HEK293 (cell line): ENCODE data around the gene SH3GLB2.

Experiments
- CTCF ChIA-PET: fragments of 350-600 bp; formaldehyde crosslinking; extraction: SDS; loops from one replicate; lab custom pipeline; 2021; ENCODE audit warnings: antibody characterized with exemption; lab: Yijun Ruan, JAX
- POLR2A ChIA-PET: fragments of 300-600 bp; formaldehyde crosslinking; extraction: SDS; loops from one replicate; lab custom pipeline; 2020; ENCODE audit warnings: antibody characterized with exemption, inconsistent platforms; lab: Yijun Ruan, JAX
- H3K27ac ChIP-seq: fragments of 200-500 bp; sonication (Bioruptor generic); 2 replicates; pipeline ENCODE4 v1.5.1; 2014; ENCODE audit warnings: low read depth, low read length, control low read depth, inconsistent platforms; ENCODE audit errors: extremely low read depth
- H3K36me3 ChIP-seq, 2 experiments: fragments of 200-500 bp in 1 of 2; sonication (Bioruptor generic) in 1 of 2; 1 replicate in 1 of 2; 2 replicates in 1 of 2; pipeline ENCODE4 v1.5.1; 2014 to 2017; ENCODE audit warnings: inconsistent platforms in 2 of 2, low read length in 2 of 2; ENCODE audit not compliant: control insufficient read depth in 2 of 2, insufficient read depth in 1 of 2
- H3K4me1 ChIP-seq: fragments of 200-500 bp; sonication (Bioruptor generic); 2 replicates; pipeline ENCODE4 v1.5.1; 2014; ENCODE audit warnings: mild to moderate bottlenecking, low read length, inconsistent platforms; ENCODE audit not compliant: control insufficient read depth, insufficient read depth
- H3K4me3 ChIP-seq: 2 replicates; pipeline ENCODE4 v1.5.1; 2011; ENCODE audit warnings: low read depth, mild to moderate bottlenecking, control low read depth, low read length, moderate library complexity
- H3K9me3 ChIP-seq: fragments of 200-500 bp; sonication (Bioruptor generic); 2 replicates; pipeline ENCODE4 v1.5.1; 2014; ENCODE audit warnings: low read depth, low read length, inconsistent platforms; ENCODE audit not compliant: control insufficient read depth, insufficient read depth
- HIC1 ChIP-seq: fragments of 450-650 bp; formaldehyde crosslinking; IDR thresholded peaks from 2 replicates; pipeline ENCODE4 v1.5.1; 2016; ENCODE audit warnings: missing biosample characterization, missing genetic modification characterization
- KLF1 ChIP-seq: fragments of 450-650 bp; formaldehyde crosslinking; IDR thresholded peaks from 2 replicates; pipeline ENCODE4 v1.5.1; 2016; ENCODE audit warnings: missing biosample characterization, missing genetic modification characterization
- PRDM10 ChIP-seq: fragments of 450-650 bp; formaldehyde crosslinking; IDR thresholded peaks from 2 replicates; pipeline ENCODE4 v1.5.1; 2016; ENCODE audit warnings: missing biosample characterization, missing genetic modification characterization
- REPIN1 ChIP-seq: fragments of 450-650 bp; formaldehyde crosslinking; IDR thresholded peaks from 2 replicates; pipeline ENCODE4 v1.5.1; 2017; ENCODE audit warnings: missing biosample characterization, missing genetic modification characterization, low read depth
- ZFP41 ChIP-seq: fragments of 450-650 bp; formaldehyde crosslinking; IDR thresholded peaks from 2 replicates; pipeline ENCODE4 v1.5.1; 2016; ENCODE audit warnings: missing biosample characterization, missing genetic modification characterization, borderline replicate concordance
- ZFP69B ChIP-seq: fragments of 450-650 bp; formaldehyde crosslinking; IDR thresholded peaks from 2 replicates; pipeline ENCODE4 v1.5.1; 2016; ENCODE audit warnings: missing biosample characterization, missing genetic modification characterization
- ZIC2 ChIP-seq: fragments of 450-650 bp; formaldehyde crosslinking; IDR thresholded peaks from 2 replicates; pipeline ENCODE4 v1.5.1; 2016; ENCODE audit warnings: missing biosample characterization, missing genetic modification characterization
- ZNF16 ChIP-seq: fragments of 450-650 bp; formaldehyde crosslinking; IDR thresholded peaks from 2 replicates; pipeline ENCODE4 v1.5.1; 2016; ENCODE audit warnings: low read depth, missing biosample characterization, missing genetic modification characterization
- ZNF404 ChIP-seq: fragments of 450-650 bp; formaldehyde crosslinking; IDR thresholded peaks from 2 replicates; pipeline ENCODE4 v1.5.1; 2017; ENCODE audit warnings: missing biosample characterization, missing genetic modification characterization
- ZNF558 ChIP-seq: fragments of 450-650 bp; formaldehyde crosslinking; IDR thresholded peaks from 2 replicates; pipeline ENCODE4 v1.5.1; 2016; ENCODE audit warnings: missing biosample characterization, missing genetic modification characterization
- ZNF660 ChIP-seq: fragments of 450-650 bp; IDR thresholded peaks from 2 replicates; pipeline ENCODE4 v1.5.1; 2018; ENCODE audit warnings: missing biosample characterization, mild to moderate bottlenecking, missing genetic modification characterization
- ZNF670 ChIP-seq: fragments of 450-650 bp; formaldehyde crosslinking; IDR thresholded peaks from 2 replicates; pipeline ENCODE4 v1.5.1; 2016; ENCODE audit warnings: missing biosample characterization, missing genetic modification characterization, low read depth
- ZNF843 ChIP-seq: fragments of 450-650 bp; formaldehyde crosslinking; IDR thresholded peaks from 2 replicates; pipeline ENCODE4 v1.5.1; 2016; ENCODE audit warnings: missing biosample characterization, missing genetic modification characterization
- ZSCAN30 ChIP-seq: fragments of 450-650 bp; IDR thresholded peaks from 2 replicates; pipeline ENCODE4 v1.5.1; 2018; ENCODE audit warnings: missing biosample characterization, mild to moderate bottlenecking, missing genetic modification characterization, moderate library complexity
- TF ChIP-seq, protein P1 (sequence below): fragments of 450-650 bp; formaldehyde crosslinking; IDR thresholded peaks from 2 replicates; pipeline ENCODE4 v1.5.1; 2016; ENCODE audit warnings: missing biosample characterization, missing genetic modification characterization
- TF ChIP-seq, protein P2 (sequence below): fragments of 450-650 bp; formaldehyde crosslinking; IDR thresholded peaks from 2 replicates; pipeline ENCODE4 v1.5.1; 2017; ENCODE audit warnings: missing biosample characterization, missing genetic modification characterization
- TF ChIP-seq, protein P3 (sequence below): fragments of 450-650 bp; formaldehyde crosslinking; IDR thresholded peaks from 2 replicates; pipeline ENCODE4 v1.5.1; 2016; ENCODE audit warnings: missing biosample characterization, missing genetic modification characterization

SH3GLB2 gene

DNA sequence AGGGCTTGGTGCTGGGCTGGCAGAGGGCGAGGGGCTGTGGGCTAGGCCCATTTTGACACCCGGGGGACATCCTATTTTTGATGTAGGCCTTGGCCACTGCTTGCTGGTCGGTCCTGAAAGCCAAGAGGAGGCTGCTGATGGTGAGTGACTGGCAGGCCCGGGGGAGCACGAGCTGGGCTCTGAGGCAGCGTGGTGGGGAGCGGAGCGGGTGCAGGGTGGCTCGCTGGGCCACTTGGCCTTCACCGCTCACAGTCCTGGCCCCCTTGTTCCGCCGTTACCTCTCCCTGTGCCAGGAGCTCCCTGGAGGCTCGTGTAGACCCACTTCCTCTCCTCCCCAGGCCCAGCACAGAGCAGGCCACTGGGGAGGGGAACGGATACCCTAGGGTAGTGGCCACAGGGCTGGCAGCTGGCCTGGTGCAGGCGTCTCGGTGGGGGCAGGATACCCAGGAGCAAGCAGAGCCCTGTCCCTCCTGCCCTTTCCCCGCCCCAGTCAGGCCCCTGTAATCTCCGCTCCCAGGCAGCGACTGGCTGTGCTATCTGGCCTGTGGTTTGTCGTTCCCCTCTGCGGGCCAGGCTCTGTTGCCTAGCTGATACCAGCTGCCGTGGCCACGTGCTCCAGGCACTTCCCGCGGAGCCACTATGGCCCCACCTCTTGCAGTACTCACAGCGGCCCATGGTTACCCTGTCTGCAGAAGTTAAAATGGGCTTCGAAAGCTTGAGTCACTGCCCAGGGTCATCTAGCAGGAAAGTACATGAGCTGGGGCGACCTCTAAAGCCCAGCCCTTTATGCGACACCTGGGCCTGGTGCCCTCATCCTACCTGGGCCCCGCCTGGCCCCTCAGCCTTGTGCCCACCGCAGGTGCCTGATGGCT, 41.1 kb upstream of the SH3GLB2 start:
- H3K36me3 ChIP-seq, result peaks cover 4 to 45% of the 10 kb centered on the region in 2 experiments; a peak in 2 of 3 replicates
- H3K9me3 ChIP-seq, result no peaks in the 10 kb centered on the region
- TF ChIP-seq, protein P1, sequence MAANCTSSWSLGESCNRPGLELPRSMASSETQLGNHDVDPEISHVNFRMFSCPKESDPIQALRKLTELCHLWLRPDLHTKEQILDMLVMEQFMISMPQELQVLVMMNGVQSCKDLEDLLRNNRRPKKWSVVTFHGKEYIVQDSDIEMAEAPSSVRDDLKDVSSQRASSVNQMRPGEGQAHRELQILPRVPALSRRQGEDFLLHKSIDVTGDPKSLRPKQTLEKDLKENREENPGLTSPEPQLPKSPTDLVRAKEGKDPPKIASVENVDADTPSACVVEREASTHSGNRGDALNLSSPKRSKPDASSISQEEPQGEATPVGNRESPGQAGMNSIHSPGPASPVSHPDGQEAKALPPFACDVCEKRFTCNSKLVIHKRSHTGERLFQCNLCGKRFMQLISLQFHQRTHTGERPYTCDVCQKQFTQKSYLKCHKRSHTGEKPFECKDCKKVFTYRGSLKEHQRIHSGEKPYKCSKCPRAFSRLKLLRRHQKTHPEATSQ (tag by site-specific recombination), result no peak
- TF ChIP-seq ZFP69B (tag by site-specific recombination) (0 out of 2 replicates have a peak, but pooled peaks have one; percentile 65), PRDM10 (0 out of 2 replicates have a peak, but pooled peaks have one; percentile 26), KLF1 (tag by site-specific recombination) (no peak), ZNF660 (no peak), ZNF404 (no peak), HIC1 (tag by site-specific recombination) (no peak), ZNF670 (tag by site-specific recombination) (no peak), ZIC2 (tag by site-specific recombination) (peak; percentile 23; the same call in 1 of the 2 replicates), ZNF16 (tag by site-specific recombination) (no peak), ZNF843 (tag by site-specific recombination) (no peak), ZFP41 (tag by site-specific recombination) (no peak), ZNF558 (no peak), ZSCAN30 (no peak), REPIN1 (tag by site-specific recombination) (no peak)
- TF ChIP-seq, protein P2, sequence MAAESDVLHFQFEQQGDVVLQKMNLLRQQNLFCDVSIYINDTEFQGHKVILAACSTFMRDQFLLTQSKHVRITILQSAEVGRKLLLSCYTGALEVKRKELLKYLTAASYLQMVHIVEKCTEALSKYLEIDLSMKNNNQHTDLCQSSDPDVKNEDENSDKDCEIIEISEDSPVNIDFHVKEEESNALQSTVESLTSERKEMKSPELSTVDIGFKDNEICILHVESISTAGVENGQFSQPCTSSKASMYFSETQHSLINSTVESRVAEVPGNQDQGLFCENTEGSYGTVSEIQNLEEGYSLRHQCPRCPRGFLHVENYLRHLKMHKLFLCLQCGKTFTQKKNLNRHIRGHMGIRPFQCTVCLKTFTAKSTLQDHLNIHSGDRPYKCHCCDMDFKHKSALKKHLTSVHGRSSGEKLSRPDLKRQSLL (tag by site-specific recombination), result no peak
- TF ChIP-seq, protein P3, sequence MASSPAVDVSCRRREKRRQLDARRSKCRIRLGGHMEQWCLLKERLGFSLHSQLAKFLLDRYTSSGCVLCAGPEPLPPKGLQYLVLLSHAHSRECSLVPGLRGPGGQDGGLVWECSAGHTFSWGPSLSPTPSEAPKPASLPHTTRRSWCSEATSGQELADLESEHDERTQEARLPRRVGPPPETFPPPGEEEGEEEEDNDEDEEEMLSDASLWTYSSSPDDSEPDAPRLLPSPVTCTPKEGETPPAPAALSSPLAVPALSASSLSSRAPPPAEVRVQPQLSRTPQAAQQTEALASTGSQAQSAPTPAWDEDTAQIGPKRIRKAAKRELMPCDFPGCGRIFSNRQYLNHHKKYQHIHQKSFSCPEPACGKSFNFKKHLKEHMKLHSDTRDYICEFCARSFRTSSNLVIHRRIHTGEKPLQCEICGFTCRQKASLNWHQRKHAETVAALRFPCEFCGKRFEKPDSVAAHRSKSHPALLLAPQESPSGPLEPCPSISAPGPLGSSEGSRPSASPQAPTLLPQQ, result peak; percentile 60
- no peak overlapping the region for H3K27ac ChIP-seq
- ChIA-PET CTCF (no interaction called here), POLR2A (interaction anchor here (0.5 to 4.4 kb wide), 3 partner anchors 12 to 431 kb away, joined by 5 to 16 read pairs (median 5); partner anchors contain the start of gene DOLPP1)
- H3K4me1 ChIP-seq, result no peaks in the 10 kb centered on the region
- no peak overlapping the region for H3K4me3 ChIP-seq
